A549 (cell line): ENCODE data around the gene PCDHGA11. TPM values are rescaled to one million over a fixed set of nuclear protein-coding genes. Genes with fewer than 3 reads are reported as not detected.

Experiments used
- ATAC-seq, 2 experiments: fragments of 200-7000 bp in 1 of 2; fragments of >200 bp in 1 of 2; cut with Nextera tagmentation in 1 of 2; cut with Tn5 transposase in 1 of 2; 3 replicates each; pipeline versions ENCODE4 v1.8.0 to v1.9.1; 2018 to 2020; ENCODE audit warnings: mild to moderate bottlenecking in 1 of 2, moderate library complexity in 1 of 2
- CTCF ChIA-PET: fragments of 300-600 bp; sonication (Branson Sonifier 250); formaldehyde crosslinking; extraction: SDS; loops from one replicate; lab custom pipeline; 2021; ENCODE audit warnings: antibody characterized with exemption, inconsistent platforms; lab: Yijun Ruan, JAX
- POLR2A ChIA-PET: fragments of 350-600 bp; formaldehyde crosslinking; extraction: SDS; loops from one replicate; lab custom pipeline; 2021; ENCODE audit warnings: antibody characterized with exemption, inconsistent platforms; lab: Yijun Ruan, JAX
- DNase-seq, 2 experiments: peaks; one replicate each; pipeline versions ENCODE4 v3.0.0 to v3.0.0-alpha.2; 2011 to 2016; ENCODE audit warnings: low read depth in 1 of 2, low spot score in 1 of 2
- FAIRE-seq: peaks from 2 replicates; lab custom pipeline; 2011; peaks lifted over from hg19 to GRCh38; lab: Jason Lieb, UNC
- H3K27ac ChIP-seq, 2 experiments: fragments of >200 bp; sonication (Bioruptor Twin); formaldehyde crosslinking; 3 replicates each; pipeline ENCODE4 v1.5.1; 2016 to 2017
- H3K4me1 ChIP-seq: fragments of >200 bp; sonication (Bioruptor Twin); formaldehyde crosslinking; 3 replicates; pipeline ENCODE4 v1.6.1; 2016
- H3K4me2 ChIP-seq: fragments of >200 bp; sonication (Bioruptor Twin); formaldehyde crosslinking; 3 replicates; pipeline ENCODE4 v1.6.1; 2016
- H3K4me3 ChIP-seq: fragments of >200 bp; sonication (Bioruptor Twin); formaldehyde crosslinking; 3 replicates; pipeline ENCODE4 v1.5.1; 2016
- H3K9me3 ChIP-seq: fragments of >200 bp; sonication (Bioruptor Twin); formaldehyde crosslinking; 3 replicates; pipeline ENCODE4 v1.6.1; 2016
- CEBPB ChIP-seq, 2 experiments: fragments of >200 bp in 1 of 2; sonication (Bioruptor Twin) in 1 of 2; formaldehyde crosslinking in 1 of 2; IDR thresholded peaks; 2 replicates each; pipeline ENCODE4 v1.6.1; 2012 to 2016
- CHD2 ChIP-seq: fragments of 150-350 bp; IDR thresholded peaks from 2 replicates; pipeline ENCODE4 v1.6.1; 2014; ENCODE audit warnings: low read length; ENCODE audit not compliant: partially characterized antibody
- FOSL2 ChIP-seq, 2 experiments: fragments of 450-650 bp in 1 of 2; fragments of >200 bp in 1 of 2; sonication (Bioruptor Twin) in 1 of 2; formaldehyde crosslinking; IDR thresholded peaks; 2 replicates each; pipeline versions ENCODE4 v1.5.0 to v1.6.1; 2016 to 2020; ENCODE audit warnings: mild to moderate bottlenecking in 1 of 2, moderate library complexity in 1 of 2
- GATA3 ChIP-seq: IDR thresholded peaks from 2 replicates; pipeline ENCODE4 v1.6.1; 2012; ENCODE audit warnings: borderline replicate concordance
- PHF8 ChIP-seq: fragments of 200-600 bp; sonication (generic); IDR thresholded peaks from 2 replicates; pipeline ENCODE4 v1.6.1; 2016; ENCODE audit warnings: low read depth, mild to moderate bottlenecking, antibody characterized with exemption, moderate library complexity, borderline replicate concordance
- POLR2AphosphoS2 ChIP-seq: conservative IDR thresholded peaks from 2 replicates; pipeline ENCODE4 v1.6.1; 2012; ENCODE audit warnings: low read length, improper control_type of control experiment, inconsistent platforms
- RAD21 ChIP-seq, 2 experiments: fragments of >200 bp in 1 of 2; sonication (Bioruptor Twin) in 1 of 2; formaldehyde crosslinking in 1 of 2; IDR thresholded peaks in 1 of 2; conservative IDR thresholded peaks in 1 of 2; 2 replicates in 1 of 2; 3 replicates in 1 of 2; pipeline ENCODE4 v1.6.1; 2012 to 2018; ENCODE audit warnings: inconsistent platforms in 1 of 2
- RNF2 ChIP-seq: fragments of 200-600 bp; sonication (generic); IDR thresholded peaks from 2 replicates; pipeline ENCODE4 v1.6.1; 2016; ENCODE audit warnings: low read depth, mild to moderate bottlenecking, antibody characterized with exemption, moderate library complexity, borderline replicate concordance
- SMC3 ChIP-seq: fragments of >200 bp; sonication (Bioruptor Twin); formaldehyde crosslinking; IDR thresholded peaks from 3 replicates; pipeline ENCODE4 v1.6.1; 2018; ENCODE audit warnings: inconsistent platforms
- TP53 ChIP-seq: fragments of 250-450 bp; sonication (Bioruptor Pico); IDR thresholded peaks from 2 replicates; pipeline ENCODE4 v1.5.0; 2021; ENCODE audit warnings: mild to moderate bottlenecking, moderate library complexity
- ZFP36 ChIP-seq: fragments of 450-650 bp; IDR thresholded peaks from 2 replicates; pipeline ENCODE4 v1.6.1; 2014; ENCODE audit warnings: borderline replicate concordance; ENCODE audit not compliant: partially characterized antibody
- ZSCAN20 ChIP-seq: fragments of 250-450 bp; sonication (Bioruptor Pico); IDR thresholded peaks from 2 replicates; pipeline ENCODE4 v1.8.0; 2022; ENCODE audit warnings: mild to moderate bottlenecking, moderate library complexity
- WGBS: methylation state at CpG from one replicate; pipeline ENCODE4 v1.1.6; 2017; ENCODE audit errors: missing lambda C conversion rate; 5-methylcytosine and 5-hydroxymethylcytosine counted together
- polyA plus RNA-seq, 4 experiments: library from polyadenylated mRNA; depleted of rRNA in 3 of 4; stranded (reverse); fragments of >200 nt; fragmentation: RNase III in 1 of 4; extraction: RNeasy Plus Mini Kit Qiagen cat#74134 plus additional on column Dnase treatment in 1 of 4; gene quantifications; 2 replicates in 3 of 4; 3 replicates in 1 of 4; pipeline ENCODE4 v1.2.3, GENCODE V29; 2011 to 2017
- TF ChIP-seq, protein P1 (sequence below): fragments of >200 bp; sonication (Bioruptor Twin); formaldehyde crosslinking; IDR thresholded peaks from 3 replicates; pipeline ENCODE4 v1.5.1; 2016
- TF ChIP-seq, protein P2 (sequence below): IDR thresholded peaks from 2 replicates; pipeline ENCODE4 v1.6.1; 2012

The PCDHGA11 gene
- polyA plus RNA-seq, 2 of the 4 experiments (the other 2 are of a cell fraction): 0.10 TPM; not detected in 1

DNA sequence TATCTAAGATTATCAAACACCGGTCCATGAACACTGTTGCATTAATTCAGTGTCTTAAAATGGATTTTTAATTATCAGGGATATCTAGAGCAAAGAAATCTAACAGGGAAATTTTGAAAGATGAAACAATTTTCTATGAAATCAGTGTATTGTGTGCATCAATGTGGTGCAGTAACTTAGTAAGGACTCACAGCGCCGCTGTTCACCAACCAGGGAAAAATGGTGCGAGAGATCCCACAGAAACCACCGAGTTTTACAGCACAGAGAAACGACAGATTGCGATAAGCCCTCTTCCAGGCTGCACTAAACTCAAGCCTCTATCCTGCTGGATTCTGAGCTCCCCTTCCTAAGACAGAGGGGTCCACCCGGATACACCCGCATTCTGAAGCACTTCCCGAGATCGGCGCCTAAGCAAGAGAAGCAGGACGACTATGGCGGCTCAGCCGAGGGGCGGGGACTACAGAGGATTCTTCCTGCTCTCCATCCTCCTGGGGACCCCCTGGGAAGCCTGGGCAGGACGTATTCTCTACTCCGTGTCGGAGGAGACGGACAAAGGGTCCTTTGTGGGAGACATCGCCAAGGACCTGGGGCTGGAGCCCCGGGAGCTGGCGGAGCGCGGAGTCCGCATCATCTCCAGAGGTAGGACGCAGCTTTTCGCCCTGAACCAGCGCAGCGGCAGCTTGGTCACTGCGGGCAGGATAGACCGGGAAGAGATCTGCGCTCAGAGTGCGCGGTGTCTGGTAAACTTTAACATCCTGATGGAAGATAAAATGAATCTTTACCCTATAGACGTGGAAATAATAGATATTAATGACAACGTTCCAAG, 38.2 kb upstream of the PCDHGA11 start, which contains the start of gene PCDHGA7:
Gene PCDHGA7, plus strand, starts transcription at position 274 of the 826 bp plus-strand sequence. Its CDS starts 158 bp downstream, at position 432.
- WGBS: 3% methylated on average over 28 of the region's 37 CpGs
- peak within 1 kb of the TSS; percentile 88 for H3K4me3 ChIP-seq
- H3K27ac ChIP-seq: peak within 1 kb of the TSS; percentile 87 to 88
- peak within 1 kb of the TSS; percentile 99 for H3K4me2 ChIP-seq
- DNase-seq (peak; percentile 67 to 78), FAIRE-seq (no peak), ATAC-seq (peak; percentile 96)
- peaks cover 35% of the 10 kb centered on the region for H3K9me3 ChIP-seq
- TF ChIP-seq RAD21 (conservative IDR thresholded peaks at IDR 0.05 in 1 of 2, IDR thresholded peaks at IDR 0.05 in 1 of 2) (peak; percentile 71 to 78), ZSCAN20 (no peak), POLR2AphosphoS2 (no peak), RNF2 (no peak), GATA3 (0 out of 2 replicates have a peak, but pooled peaks have one; percentile 15), ZFP36 (no peak), PHF8 (no peak), SMC3 (peak; percentile 51; the same call in 2 of the 3 replicates), FOSL2 (IDR thresholded peaks at IDR 0.05) (no peak), FOSL2 (CRISPR knock-in tag; IDR thresholded peaks at IDR 0.05) (no peak), CEBPB (IDR thresholded peaks at IDR 0.05) (no peak)
- TF ChIP-seq, protein P1, sequence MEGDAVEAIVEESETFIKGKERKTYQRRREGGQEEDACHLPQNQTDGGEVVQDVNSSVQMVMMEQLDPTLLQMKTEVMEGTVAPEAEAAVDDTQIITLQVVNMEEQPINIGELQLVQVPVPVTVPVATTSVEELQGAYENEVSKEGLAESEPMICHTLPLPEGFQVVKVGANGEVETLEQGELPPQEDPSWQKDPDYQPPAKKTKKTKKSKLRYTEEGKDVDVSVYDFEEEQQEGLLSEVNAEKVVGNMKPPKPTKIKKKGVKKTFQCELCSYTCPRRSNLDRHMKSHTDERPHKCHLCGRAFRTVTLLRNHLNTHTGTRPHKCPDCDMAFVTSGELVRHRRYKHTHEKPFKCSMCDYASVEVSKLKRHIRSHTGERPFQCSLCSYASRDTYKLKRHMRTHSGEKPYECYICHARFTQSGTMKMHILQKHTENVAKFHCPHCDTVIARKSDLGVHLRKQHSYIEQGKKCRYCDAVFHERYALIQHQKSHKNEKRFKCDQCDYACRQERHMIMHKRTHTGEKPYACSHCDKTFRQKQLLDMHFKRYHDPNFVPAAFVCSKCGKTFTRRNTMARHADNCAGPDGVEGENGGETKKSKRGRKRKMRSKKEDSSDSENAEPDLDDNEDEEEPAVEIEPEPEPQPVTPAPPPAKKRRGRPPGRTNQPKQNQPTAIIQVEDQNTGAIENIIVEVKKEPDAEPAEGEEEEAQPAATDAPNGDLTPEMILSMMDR: peak; percentile 80
- TF ChIP-seq, protein P2, sequence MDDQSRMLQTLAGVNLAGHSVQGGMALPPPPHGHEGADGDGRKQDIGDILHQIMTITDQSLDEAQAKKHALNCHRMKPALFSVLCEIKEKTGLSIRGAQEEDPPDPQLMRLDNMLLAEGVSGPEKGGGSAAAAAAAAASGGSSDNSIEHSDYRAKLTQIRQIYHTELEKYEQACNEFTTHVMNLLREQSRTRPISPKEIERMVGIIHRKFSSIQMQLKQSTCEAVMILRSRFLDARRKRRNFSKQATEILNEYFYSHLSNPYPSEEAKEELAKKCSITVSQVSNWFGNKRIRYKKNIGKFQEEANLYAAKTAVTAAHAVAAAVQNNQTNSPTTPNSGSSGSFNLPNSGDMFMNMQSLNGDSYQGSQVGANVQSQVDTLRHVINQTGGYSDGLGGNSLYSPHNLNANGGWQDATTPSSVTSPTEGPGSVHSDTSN: no peak
- CTCF ChIA-PET: interaction anchor here (0.6 to 2.2 kb wide), 33 partner anchors 11 to 562 kb away, joined by 3 to 19 read pairs (median 4); partner anchors contain the start of genes PCDHA5, PCDHGA1, PCDHGA5 and PCDHGB3
- H3K4me1 ChIP-seq: no peaks in the 10 kb centered on the region
- POLR2A ChIA-PET: interaction anchor here (0.8 to 1.5 kb wide), 3 partner anchors 13 to 181 kb away, joined by 3 to 4 read pairs (median 3); partner anchors contain the start of genes PCDHGB3 and TAF7

DNA sequence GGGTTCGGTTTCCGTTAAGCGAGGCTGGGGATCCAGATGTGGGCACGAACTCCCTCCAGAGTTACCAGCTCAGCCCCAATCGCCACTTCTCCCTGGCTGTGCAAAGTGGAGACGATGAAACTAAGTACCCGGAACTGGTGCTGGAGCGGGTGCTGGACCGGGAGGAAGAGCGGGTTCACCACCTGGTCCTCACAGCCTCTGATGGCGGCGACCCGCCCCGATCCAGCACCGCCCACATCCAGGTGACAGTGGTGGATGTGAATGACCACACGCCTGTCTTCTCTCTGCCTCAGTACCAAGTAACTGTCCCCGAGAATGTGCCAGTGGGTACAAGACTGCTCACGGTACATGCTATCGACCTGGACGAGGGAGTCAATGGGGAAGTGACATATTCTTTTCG, 37.5 kb upstream of the PCDHGA11 start:
- Histone ChIP-seq H3K4me3 (peak overlapping the region; percentile 88), H3K9me3 (peaks cover 35% of the 10 kb centered on the region), H3K4me1 (no peaks in the 10 kb centered on the region), H3K27ac (peak overlapping the region; percentile 87 to 88), H3K4me2 (peak overlapping the region; percentile 99)
- no peak for TF ChIP-seq CHD2
- no peak for TF ChIP-seq TP53
- TF ChIP-seq RAD21 (conservative IDR thresholded peaks at IDR 0.05 in 1 of 2, IDR thresholded peaks at IDR 0.05 in 1 of 2): no peak
- peak; percentile 22 to 27; a peak in 4 of 6 replicates for ATAC-seq
- 44% methylated on average over 21 of the region's 21 CpGs for WGBS
- DNase-seq: peak in 1 of 2 experiments; percentile 20
- no peak for FAIRE-seq
- ChIA-PET CTCF (interaction anchor here (0.7 to 2.2 kb wide), 31 partner anchors 11 to 562 kb away, joined by 3 to 19 read pairs (median 4); partner anchors contain the start of genes PCDHA5, PCDHGA1, PCDHGA5 and PCDHGB3), POLR2A (interaction anchor here (0.8 to 1.5 kb wide), 3 partner anchors 13 to 181 kb away, joined by 3 to 4 read pairs (median 3); partner anchors contain the start of genes PCDHGB3 and TAF7)

DNA sequence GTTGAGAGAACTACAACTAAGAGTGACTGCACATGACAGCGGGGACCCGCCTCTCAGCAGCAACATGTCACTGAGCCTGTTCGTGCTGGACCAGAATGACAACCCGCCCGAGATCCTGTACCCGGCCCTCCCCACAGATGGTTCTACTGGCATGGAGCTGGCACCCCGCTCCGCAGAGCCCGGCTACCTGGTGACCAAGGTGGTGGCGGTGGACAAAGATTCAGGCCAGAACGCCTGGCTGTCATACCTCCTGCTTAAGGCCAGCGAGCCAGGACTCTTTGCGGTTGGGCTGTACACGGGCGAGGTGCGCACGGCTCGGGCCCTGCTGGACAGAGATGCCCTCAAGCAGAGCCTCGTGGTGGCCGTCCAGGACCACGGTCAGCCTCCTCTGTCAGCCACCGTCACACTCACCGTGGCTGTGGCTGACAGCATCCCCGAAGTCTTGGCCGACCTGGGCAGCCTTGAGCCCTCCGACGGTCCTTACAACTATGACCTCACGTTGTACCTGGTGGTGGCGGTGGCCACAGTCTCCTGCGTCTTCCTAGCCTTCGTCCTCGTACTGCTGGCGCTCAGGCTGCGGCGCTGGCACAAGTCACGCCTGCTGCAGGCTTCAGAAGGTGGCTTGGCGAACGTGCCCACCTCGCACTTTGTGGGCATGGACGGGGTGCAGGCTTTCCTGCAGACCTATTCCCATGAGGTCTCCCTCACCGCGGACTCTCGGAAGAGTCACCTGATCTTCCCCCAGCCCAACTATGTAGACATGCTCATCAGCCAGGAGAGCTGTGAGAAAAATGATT, 36.2 kb upstream of the PCDHGA11 start:
- ATAC-seq: no peak
- Histone ChIP-seq H3K4me1 (no peaks in the 10 kb centered on the region), H3K9me3 (peaks cover 45% of the 10 kb centered on the region), H3K4me2 (no peak overlapping the region), H3K27ac (no peak overlapping the region), H3K4me3 (no peak overlapping the region)
- no peak for FAIRE-seq
- TF ChIP-seq CEBPB (IDR thresholded peaks at IDR 0.05): no peak
- WGBS: 71% methylated on average over 42 of the region's 43 CpGs
- DNase-seq: no peak
- ChIA-PET POLR2A (no interaction called here), CTCF (interaction anchor here (3.7 kb wide), 1 partner anchor 14 kb away, joined by 16 read pairs; the partner anchor contains the start of gene PCDHGB3)
